BJ (cell line): ENCODE data around the gene ADIG. TPM values are rescaled to one million over a fixed set of nuclear protein-coding genes. Genes with fewer than 3 reads are reported as not detected.

ENCODE experiments used
- CTCF ChIA-PET: fragments of 350-600 bp; formaldehyde crosslinking; extraction: SDS; loops from one replicate; lab custom pipeline; 2021; ENCODE audit warnings: antibody characterized with exemption, inconsistent platforms; lab: Yijun Ruan, JAX
- POLR2A ChIA-PET: fragments of 300-600 bp; sonication (Branson Sonifier 250); formaldehyde crosslinking; extraction: SDS; loops from one replicate; lab custom pipeline; 2021; ENCODE audit warnings: antibody characterized with exemption; lab: Charles Lee
- DNase-seq: peaks from one replicate; pipeline ENCODE4 v3.0.0-alpha.2; 2011; ENCODE audit warnings: low read depth
- H3K27me3 ChIP-seq: 2 replicates; pipeline ENCODE4 v1.6.0; 2011; ENCODE audit warnings: low read length; ENCODE audit not compliant: control insufficient read depth, insufficient read depth
- H3K36me3 ChIP-seq: 2 replicates; pipeline ENCODE4 v1.5.1; 2011; ENCODE audit warnings: low read length; ENCODE audit not compliant: control insufficient read depth, insufficient read depth
- H3K4me3 ChIP-seq: 2 replicates; pipeline ENCODE4 v1.5.1; 2011; ENCODE audit warnings: low read depth, mild to moderate bottlenecking, control low read depth, low read length
- polyA plus RNA-seq: library from polyadenylated mRNA; depleted of rRNA; stranded (reverse); fragments of >200 nt; gene quantifications from 2 replicates; pipeline ENCODE4 v1.2.3, GENCODE V29; 2011
- TF ChIP-seq, protein P1 (sequence below): IDR thresholded peaks from 2 replicates; pipeline ENCODE4 v1.5.1; 2011; ENCODE audit warnings: low read depth, mild to moderate bottlenecking, control low read depth, inconsistent platforms, low read length, moderate library complexity; ENCODE audit not compliant: insufficient read depth

The ADIG gene
- polyA plus RNA-seq, 1 experiment = not detected

DNA sequence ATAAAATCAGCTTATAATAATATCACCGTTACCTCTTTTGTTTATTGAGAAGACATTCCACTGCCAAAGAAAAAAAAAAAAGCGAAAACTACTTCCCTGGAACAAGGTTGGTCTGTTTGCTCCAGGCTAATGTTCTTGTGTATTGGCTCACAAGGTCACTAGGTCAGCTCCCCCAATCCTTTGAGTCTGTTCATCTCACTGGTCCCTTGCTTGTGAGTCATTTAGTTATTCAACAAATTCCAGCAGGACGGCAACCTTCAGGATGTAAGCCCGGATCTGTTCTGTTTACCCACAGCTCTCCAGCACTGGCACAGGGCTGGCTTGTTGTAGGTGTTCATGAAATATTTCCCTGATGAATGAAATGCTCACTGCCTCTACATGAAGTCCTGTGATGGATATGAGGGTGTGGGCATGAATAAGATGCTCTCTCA is 23.9 kb downstream of the ADIG start:
- Histone ChIP-seq H3K4me3 (no peak overlapping the region), H3K36me3 (no peaks in the 10 kb centered on the region), H3K27me3 (peaks cover 18% of the 10 kb centered on the region)
- CTCF ChIA-PET = no interaction called here
- TF ChIP-seq, protein P1, sequence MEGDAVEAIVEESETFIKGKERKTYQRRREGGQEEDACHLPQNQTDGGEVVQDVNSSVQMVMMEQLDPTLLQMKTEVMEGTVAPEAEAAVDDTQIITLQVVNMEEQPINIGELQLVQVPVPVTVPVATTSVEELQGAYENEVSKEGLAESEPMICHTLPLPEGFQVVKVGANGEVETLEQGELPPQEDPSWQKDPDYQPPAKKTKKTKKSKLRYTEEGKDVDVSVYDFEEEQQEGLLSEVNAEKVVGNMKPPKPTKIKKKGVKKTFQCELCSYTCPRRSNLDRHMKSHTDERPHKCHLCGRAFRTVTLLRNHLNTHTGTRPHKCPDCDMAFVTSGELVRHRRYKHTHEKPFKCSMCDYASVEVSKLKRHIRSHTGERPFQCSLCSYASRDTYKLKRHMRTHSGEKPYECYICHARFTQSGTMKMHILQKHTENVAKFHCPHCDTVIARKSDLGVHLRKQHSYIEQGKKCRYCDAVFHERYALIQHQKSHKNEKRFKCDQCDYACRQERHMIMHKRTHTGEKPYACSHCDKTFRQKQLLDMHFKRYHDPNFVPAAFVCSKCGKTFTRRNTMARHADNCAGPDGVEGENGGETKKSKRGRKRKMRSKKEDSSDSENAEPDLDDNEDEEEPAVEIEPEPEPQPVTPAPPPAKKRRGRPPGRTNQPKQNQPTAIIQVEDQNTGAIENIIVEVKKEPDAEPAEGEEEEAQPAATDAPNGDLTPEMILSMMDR = no peak
- POLR2A ChIA-PET = no interaction called here
- DNase-seq = no peak

DNA sequence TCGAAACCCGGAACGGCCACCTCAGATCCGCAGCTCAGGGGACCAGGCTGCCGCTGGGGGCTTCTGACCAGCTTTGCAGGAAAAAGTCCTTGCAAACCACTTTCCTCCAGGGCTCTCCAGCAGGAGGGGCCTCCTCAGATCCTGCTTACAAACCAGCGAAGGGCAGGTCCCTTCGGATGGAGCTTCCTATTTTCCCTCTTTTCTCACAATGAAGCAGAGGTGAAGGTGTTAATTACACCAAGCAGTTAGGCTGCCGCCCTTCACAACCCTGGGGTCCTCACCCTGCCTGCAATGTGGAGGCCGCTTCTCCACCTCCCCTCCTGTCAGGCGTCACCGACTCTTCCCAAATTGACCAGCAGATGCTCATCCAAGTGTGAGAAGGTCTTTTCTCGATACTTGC is 26.4 kb downstream of the ADIG start:
- Histone ChIP-seq H3K4me3 (no peak overlapping the region), H3K27me3 (peaks cover 6% of the 10 kb centered on the region), H3K36me3 (no peaks in the 10 kb centered on the region)
- TF ChIP-seq, protein P1 = no peak
- ChIA-PET POLR2A (no interaction called here), CTCF (no interaction called here)
- DNase-seq = no peak

DNA sequence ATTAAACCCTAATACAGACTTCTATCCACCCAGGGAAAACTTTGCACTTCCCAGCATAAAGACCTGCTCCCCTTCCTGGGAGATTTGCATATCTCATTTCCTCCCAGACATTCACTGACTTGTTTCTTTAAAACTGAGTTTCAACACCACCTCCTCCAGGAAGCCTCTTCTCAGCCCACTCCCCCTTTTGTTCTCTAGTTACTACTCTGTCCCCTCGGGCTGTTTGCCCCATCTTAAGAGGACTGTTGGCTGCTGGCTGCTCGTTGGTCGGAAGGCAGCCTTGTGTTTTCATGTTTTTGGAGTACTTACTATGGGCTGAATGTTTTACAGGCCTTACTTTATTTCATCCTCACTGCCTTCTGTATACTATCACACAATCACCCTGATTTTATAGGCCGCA is 27.2 kb downstream of the ADIG start:
- no peaks in the 10 kb centered on the region for H3K36me3 ChIP-seq
- CTCF ChIA-PET = no interaction called here
- DNase-seq = no peak
- H3K27me3 ChIP-seq = peaks cover 5% of the 10 kb centered on the region
- POLR2A ChIA-PET = no interaction called here
- H3K4me3 ChIP-seq = no peak overlapping the region
- TF ChIP-seq, protein P1 = no peak

DNA sequence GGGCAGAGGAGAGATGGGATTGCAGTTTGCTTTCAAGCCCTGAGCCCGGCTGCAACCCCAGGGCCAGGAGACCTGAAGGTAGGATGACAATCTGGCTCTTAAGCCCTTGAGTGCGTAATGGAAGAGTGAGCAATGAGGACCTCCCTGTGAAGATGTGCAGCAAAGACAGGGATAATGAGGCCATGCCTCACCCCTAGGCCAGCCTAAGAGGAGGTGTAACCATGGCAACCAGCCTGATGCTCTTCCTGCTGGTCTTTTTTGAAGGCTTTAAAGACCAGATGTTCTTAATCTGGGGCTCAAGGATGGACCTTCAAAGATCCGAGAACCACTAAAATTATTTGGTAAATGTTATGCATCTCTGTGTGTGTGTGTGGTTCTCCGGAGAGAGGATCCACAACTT is 28.8 kb downstream of the ADIG start:
- POLR2A ChIA-PET = no interaction called here
- CTCF ChIA-PET = no interaction called here
- H3K36me3 ChIP-seq = no peaks in the 10 kb centered on the region
- TF ChIP-seq, protein P1 = no peak
- H3K27me3 ChIP-seq = peaks cover 6% of the 10 kb centered on the region
- no peak for DNase-seq
- H3K4me3 ChIP-seq = no peak overlapping the region

DNA sequence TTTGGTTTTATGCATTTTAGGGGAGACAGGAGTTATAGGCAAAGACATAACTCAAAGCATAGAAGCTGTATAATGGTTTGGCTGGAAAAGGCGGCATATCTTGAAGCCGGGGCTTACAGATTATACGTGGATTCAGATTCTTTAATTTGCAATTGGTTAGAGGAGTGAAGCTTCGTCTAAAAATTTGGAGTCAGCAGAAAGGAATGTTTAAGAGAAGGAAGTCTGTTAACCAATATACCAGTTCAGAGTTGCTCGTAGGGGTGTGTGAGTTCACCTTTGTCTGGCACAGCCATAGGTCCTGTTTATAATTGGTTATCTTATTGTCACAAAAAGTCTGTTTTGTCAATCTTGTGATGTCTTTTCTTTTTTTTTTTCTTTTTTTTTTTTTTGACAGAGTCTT is 29.5 kb downstream of the ADIG start:
- ChIA-PET CTCF (no interaction called here), POLR2A (no interaction called here)
- Histone ChIP-seq H3K36me3 (no peaks in the 10 kb centered on the region), H3K27me3 (peaks cover 6% of the 10 kb centered on the region), H3K4me3 (no peak overlapping the region)
- DNase-seq = no peak
- TF ChIP-seq, protein P1 = no peak
